ENCODE data around the gene ABCG8.

DNA sequence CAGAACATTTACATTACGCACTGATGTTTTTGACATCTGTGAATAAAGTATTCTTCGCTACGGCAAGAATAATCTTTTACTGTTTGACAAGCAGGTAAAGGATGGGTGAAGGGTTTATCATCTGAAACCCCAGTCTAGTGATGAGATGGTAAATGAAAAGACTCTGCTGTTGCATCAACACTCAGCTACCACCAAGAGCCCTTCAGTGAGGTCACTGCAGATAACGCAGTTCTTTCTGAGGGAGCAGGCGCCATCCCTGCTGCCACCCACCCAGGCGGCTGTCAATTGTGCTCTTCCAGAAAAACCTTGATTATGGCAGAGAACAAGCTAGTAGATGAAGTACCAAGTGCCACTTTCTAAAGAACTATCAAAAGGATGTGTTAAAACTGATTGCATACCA, 58.7 kb downstream of the ABCG8 start:
- TF ChIP-seq POLR2A (IDR thresholded peaks at IDR 0.05), result no peak
- TF ChIP-seq, protein P1, sequence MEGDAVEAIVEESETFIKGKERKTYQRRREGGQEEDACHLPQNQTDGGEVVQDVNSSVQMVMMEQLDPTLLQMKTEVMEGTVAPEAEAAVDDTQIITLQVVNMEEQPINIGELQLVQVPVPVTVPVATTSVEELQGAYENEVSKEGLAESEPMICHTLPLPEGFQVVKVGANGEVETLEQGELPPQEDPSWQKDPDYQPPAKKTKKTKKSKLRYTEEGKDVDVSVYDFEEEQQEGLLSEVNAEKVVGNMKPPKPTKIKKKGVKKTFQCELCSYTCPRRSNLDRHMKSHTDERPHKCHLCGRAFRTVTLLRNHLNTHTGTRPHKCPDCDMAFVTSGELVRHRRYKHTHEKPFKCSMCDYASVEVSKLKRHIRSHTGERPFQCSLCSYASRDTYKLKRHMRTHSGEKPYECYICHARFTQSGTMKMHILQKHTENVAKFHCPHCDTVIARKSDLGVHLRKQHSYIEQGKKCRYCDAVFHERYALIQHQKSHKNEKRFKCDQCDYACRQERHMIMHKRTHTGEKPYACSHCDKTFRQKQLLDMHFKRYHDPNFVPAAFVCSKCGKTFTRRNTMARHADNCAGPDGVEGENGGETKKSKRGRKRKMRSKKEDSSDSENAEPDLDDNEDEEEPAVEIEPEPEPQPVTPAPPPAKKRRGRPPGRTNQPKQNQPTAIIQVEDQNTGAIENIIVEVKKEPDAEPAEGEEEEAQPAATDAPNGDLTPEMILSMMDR (IDR thresholded peaks at IDR 0.05), result no peak
